Measurements from ENCODE around the gene MYO5B.
"Not testable (repeated sequence)": the region's sequence is repeated elsewhere in the genome, so short reads cannot be mapped to it uniquely, and the experiment has no call there.

Gene MYO5B

DNA sequence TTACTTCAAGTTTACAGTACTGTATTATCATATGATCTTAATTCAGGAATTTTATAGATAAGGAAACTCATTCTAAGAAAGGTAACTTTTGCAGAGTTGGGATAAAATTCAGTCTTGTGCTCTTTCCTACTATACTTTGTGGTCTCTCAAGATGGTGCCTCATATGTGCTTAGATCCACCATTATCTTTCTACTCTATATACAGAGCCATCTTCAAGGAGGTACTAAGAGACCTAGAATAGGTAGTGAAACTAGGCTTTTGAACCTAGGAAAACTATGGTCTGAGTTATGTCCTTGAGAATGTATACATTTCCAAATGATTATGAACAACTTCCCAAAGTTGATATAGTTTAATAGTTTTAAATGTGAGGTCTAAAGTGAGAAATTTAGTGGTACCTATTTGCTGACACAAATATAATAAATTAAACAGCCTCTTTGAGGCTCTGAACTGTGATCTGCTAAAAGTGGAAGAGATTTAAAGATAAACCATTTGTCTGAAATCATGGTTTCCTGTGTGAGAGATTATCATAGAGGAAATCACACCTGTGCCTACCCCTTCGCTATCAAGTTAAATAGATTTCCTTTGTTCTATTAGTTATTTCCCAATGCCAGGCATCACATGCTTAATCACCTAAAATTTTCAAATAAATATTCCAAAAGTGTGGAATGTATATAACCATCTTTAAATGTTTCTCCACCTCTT, 408.8 kb downstream of the MYO5B start:
- H3K4me3 ChIP-seq (ENCODE audit: low read depth, low read length), result no peak overlapping the region
- DNase-seq (ENCODE audit: low read depth), result no peak
- TF ChIP-seq, protein P1, sequence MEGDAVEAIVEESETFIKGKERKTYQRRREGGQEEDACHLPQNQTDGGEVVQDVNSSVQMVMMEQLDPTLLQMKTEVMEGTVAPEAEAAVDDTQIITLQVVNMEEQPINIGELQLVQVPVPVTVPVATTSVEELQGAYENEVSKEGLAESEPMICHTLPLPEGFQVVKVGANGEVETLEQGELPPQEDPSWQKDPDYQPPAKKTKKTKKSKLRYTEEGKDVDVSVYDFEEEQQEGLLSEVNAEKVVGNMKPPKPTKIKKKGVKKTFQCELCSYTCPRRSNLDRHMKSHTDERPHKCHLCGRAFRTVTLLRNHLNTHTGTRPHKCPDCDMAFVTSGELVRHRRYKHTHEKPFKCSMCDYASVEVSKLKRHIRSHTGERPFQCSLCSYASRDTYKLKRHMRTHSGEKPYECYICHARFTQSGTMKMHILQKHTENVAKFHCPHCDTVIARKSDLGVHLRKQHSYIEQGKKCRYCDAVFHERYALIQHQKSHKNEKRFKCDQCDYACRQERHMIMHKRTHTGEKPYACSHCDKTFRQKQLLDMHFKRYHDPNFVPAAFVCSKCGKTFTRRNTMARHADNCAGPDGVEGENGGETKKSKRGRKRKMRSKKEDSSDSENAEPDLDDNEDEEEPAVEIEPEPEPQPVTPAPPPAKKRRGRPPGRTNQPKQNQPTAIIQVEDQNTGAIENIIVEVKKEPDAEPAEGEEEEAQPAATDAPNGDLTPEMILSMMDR (IDR thresholded peaks at IDR 0.05; ENCODE audit: low read depth, low read length, missing control alignments), result no peak

DNA sequence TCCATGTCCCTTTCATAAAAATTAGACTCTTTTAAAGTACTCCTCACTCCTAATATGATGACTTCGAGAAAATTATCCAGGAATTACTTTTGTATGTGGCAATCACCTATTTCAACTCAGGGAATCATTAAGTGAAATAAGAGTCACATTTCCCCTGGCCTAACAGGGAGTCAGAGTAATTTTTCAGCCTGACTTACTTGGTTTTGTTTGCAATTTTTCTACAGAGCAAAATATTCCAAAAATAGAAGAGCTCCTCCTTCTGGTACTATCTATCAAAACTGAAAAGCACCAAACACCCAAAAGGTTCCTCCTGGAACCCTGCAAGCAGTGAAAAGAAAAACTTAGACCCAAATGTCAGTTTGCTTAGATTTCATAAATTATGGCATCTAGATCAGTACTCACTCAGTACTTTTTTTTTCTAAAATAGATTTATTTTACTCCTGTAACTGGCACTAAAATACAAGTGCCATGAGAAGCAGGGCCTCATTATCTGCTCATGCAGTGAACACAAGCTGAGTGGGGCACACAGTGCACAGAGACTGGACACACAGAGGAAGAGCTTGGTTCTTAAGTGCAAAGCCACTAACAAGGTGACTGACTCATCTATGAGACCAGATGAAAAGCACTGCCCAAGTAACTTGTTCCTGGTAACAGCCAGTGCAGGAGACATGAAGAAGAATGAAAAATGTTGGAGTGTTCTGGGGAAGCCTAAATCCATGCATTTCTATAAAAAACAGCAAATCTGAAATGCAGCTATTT, 410.3 kb downstream of the MYO5B start:
- DNase-seq (ENCODE audit: low read depth), result no peak
- H3K4me3 ChIP-seq (ENCODE audit: low read depth, low read length), result no peak overlapping the region

DNA sequence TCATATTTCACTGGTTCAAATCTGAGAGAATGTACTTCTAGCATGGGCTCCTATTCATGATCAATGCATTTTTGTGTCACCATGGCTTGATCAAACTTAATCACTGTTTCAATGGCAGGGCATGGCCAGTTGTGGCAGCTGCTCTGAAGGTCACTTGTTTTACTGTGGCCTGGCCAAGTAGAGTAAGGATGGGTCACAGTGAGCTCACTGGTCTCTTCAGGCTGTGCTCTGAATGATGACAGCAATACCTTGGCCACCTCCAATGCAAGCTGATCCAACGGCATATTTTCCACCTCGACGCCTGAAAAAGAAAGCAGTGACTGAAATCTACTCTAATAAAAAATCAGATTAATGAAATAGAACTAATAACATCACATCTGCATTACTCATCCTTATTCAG, 411.3 kb downstream of the MYO5B start:
- H3K4me3 ChIP-seq (ENCODE audit: low read depth, low read length); DNase-seq (ENCODE audit: low read depth): not testable (repeated sequence)

More for the DNA sequence above, 410.3 kb downstream of the MYO5B start:
- TF ChIP-seq, protein P1 (IDR thresholded peaks at IDR 0.05; ENCODE audit: low read depth, low read length, missing control alignments), result peak; percentile 6

DNA sequence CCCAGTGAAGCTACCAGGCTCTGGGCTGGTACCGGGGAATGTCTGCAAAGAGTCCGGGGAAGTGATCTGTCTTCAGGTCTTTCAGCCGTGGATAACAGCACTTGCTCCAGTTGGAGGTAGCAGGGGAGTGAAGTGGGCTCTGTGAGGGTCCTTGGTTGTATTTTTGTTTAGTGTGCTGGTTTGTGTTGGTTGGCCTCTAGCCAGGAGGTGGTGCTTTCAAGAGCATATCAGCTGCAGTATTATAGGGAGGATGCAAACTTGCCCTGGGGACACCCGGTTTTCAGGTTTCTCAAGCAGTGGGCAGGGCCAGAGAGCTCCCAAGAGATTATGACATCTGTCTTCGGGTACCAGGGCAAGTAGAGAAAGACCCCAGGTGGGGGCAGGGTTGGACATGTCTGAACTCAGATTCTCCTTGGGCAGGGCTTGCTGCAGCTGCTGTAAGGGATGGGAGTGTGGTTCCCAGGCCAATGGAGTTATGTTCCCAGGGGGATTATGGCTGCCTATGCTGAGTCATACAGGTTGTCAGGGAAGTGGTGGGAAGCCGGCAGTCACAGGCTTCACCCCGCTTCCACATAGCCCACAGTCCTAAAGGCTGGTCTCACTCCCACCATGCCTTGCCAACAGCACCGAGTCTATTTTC, 416.0 kb downstream of the MYO5B start:
- TF ChIP-seq, protein P1 (IDR thresholded peaks at IDR 0.05; ENCODE audit: low read depth, low read length, missing control alignments), result no peak
- DNase-seq (ENCODE audit: low read depth), result no peak
- no peak overlapping the region for H3K4me3 ChIP-seq (ENCODE audit: low read depth, low read length)

Data from GM12864 (cell line).